ENCODE data around the gene ASGR2. TPM values are rescaled to one million over a fixed set of nuclear protein-coding genes. Genes with fewer than 3 reads are reported as not detected.
A peak's percentile ranks its signal among the peaks of the same experiment; 100 is the strongest.
"Not testable (repeated sequence)": the region's sequence is repeated elsewhere in the genome, so short reads cannot be mapped to it uniquely, and the experiment has no call there.

ASGR2 gene
- 2.7 and 3.0 TPM in 2 replicates for total RNA-seq
- long read RNA-seq, partial matches to known transcripts: 0 of 4 reads
- long read RNA-seq, other reads (novel, unspliced or antisense): 1 of 4 reads

GRCh38 chr17:7114241-7114874 lies at the start of gene ASGR2:
ASGR2 (minus strand) TSS chr17:7114822; CDS start chr17:7114240, 582 bp downstream.
- no peak for TF ChIP-seq CTCF (IDR thresholded peaks at IDR 0.05; ENCODE audit: unreplicated experiment)
- DNase-seq (ENCODE audit: low spot score, unreplicated experiment): no peak
- peaks cover 8% of the 10 kb centered on the region for H3K4me1 Mint-ChIP-seq (ENCODE audit: low read depth)
- H3K9me3 Mint-ChIP-seq (ENCODE audit: low read depth): no peaks in the 10 kb centered on the region
- H3K36me3 Mint-ChIP-seq (ENCODE audit: insufficient read depth): no peaks in the 10 kb centered on the region
- no peak within 1 kb of the TSS for H3K4me3 Mint-ChIP-seq (ENCODE audit: low read depth)
- H3K27me3 Mint-ChIP-seq: peaks cover 3% of the 10 kb centered on the region
- peak within 1 kb of the TSS; percentile 65 for H3K27ac Mint-ChIP-seq

GRCh38 chr17:7159571-7159970 lies 44.9 kb upstream of the ASGR2 start:
- H3K4me3 Mint-ChIP-seq (ENCODE audit: low read depth); H3K36me3 Mint-ChIP-seq (ENCODE audit: insufficient read depth); H3K9me3 Mint-ChIP-seq (ENCODE audit: low read depth); DNase-seq (ENCODE audit: low spot score, unreplicated experiment); H3K27me3 Mint-ChIP-seq; H3K4me1 Mint-ChIP-seq (ENCODE audit: low read depth): not testable (repeated sequence)
- H3K27ac Mint-ChIP-seq: peak overlapping the region; percentile 11

GRCh38 chr17:7158424-7158823 lies 43.8 kb upstream of the ASGR2 start:
- not testable (repeated sequence) for H3K4me1 Mint-ChIP-seq (ENCODE audit: low read depth); H3K36me3 Mint-ChIP-seq (ENCODE audit: insufficient read depth); H3K27me3 Mint-ChIP-seq; H3K4me3 Mint-ChIP-seq (ENCODE audit: low read depth); H3K27ac Mint-ChIP-seq; H3K9me3 Mint-ChIP-seq (ENCODE audit: low read depth); DNase-seq (ENCODE audit: low spot score, unreplicated experiment)

- no peak for TF ChIP-seq CTCF (IDR thresholded peaks at IDR 0.05; ENCODE audit: unreplicated experiment)
- DNase-seq (ENCODE audit: low spot score, unreplicated experiment): no peak
- Mint-ChIP-seq H3K9me3 (ENCODE audit: low read depth) (peaks cover 3% of the 10 kb centered on the region), H3K27me3 (peaks cover 10% of the 10 kb centered on the region), H3K4me1 (ENCODE audit: low read depth) (peaks cover 5% of the 10 kb centered on the region), H3K27ac (no peak overlapping the region), H3K4me3 (ENCODE audit: low read depth) (no peak overlapping the region), H3K36me3 (ENCODE audit: insufficient read depth) (no peaks in the 10 kb centered on the region)
These were observed 41.8 kb upstream of the ASGR2 start for GRCh38 chr17:7156342-7156940.

- Mint-ChIP-seq H3K9me3 (ENCODE audit: low read depth) (no peaks in the 10 kb centered on the region), H3K27ac (no peak overlapping the region), H3K27me3 (peaks cover 4% of the 10 kb centered on the region), H3K36me3 (ENCODE audit: insufficient read depth) (no peaks in the 10 kb centered on the region), H3K4me3 (ENCODE audit: low read depth) (no peak overlapping the region), H3K4me1 (ENCODE audit: low read depth) (peaks cover 7% of the 10 kb centered on the region)
- no peak for DNase-seq (ENCODE audit: low spot score, unreplicated experiment)
- no peak for TF ChIP-seq CTCF (IDR thresholded peaks at IDR 0.05; ENCODE audit: unreplicated experiment)
These were observed 33.1 kb upstream of the ASGR2 start for GRCh38 chr17:7147772-7148171.

GRCh38 chr17:7146115-7146514 lies 31.5 kb upstream of the ASGR2 start:
- Mint-ChIP-seq H3K27me3 (no peaks in the 10 kb centered on the region), H3K27ac (no peak overlapping the region), H3K36me3 (ENCODE audit: insufficient read depth) (no peaks in the 10 kb centered on the region)

More at GRCh38 chr17:7146115-7146514, 31.5 kb upstream of the ASGR2 start:
- no peaks in the 10 kb centered on the region for H3K9me3 Mint-ChIP-seq (ENCODE audit: low read depth)
- no peak for TF ChIP-seq CTCF (IDR thresholded peaks at IDR 0.05; ENCODE audit: unreplicated experiment)
- H3K4me3 Mint-ChIP-seq (ENCODE audit: low read depth): no peak overlapping the region
- no peak for DNase-seq (ENCODE audit: low spot score, unreplicated experiment)
- H3K4me1 Mint-ChIP-seq (ENCODE audit: low read depth): peaks cover 20% of the 10 kb centered on the region
